Stimulated activated CD4-positive, alpha-beta T cell treated with anti-CD3 and anti-CD28 coated beads, Interleukin-1b, Interleukin-23, amount 100 ng/mL, for 48 hours (primary cell): ENCODE data around the gene NTSR2.

ENCODE experiments used
- DNase-seq: peaks from one replicate; pipeline ENCODE4 v3.0.0-alpha.2; 2020

Gene NTSR2

GRCh38 chr2:11655495-11655894, 14.5 kb downstream of the NTSR2 start:
- no peak for DNase-seq

- DNase-seq: no peak
Measured at GRCh38 chr2:11652553-11652952, 17.4 kb downstream of the NTSR2 start.

GRCh38 chr2:11651856-11652548, 18.0 kb downstream of the NTSR2 start:
- DNase-seq: no peak

DNA sequence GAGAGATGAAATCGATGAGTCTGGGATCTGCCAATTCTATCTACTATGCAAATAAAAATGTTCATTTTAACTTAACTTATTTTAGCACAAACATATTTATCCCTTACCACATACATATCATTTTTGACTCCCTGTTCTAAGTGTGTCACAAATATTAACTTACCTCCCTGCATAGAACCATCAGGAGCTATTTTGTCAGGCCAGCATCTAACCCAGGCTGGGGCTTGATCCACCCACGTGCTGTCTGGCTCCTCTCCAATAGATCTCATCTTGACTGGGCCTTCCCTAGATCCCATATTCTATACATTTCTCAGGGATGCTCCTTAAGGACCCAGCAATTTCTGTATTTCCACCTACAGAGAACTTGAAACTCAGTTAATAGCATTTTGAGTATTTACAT, 20.9 kb downstream of the NTSR2 start:
- no peak for DNase-seq

- no peak for DNase-seq
Measured at GRCh38 chr2:11647834-11648600, 22.0 kb downstream of the NTSR2 start.

DNA sequence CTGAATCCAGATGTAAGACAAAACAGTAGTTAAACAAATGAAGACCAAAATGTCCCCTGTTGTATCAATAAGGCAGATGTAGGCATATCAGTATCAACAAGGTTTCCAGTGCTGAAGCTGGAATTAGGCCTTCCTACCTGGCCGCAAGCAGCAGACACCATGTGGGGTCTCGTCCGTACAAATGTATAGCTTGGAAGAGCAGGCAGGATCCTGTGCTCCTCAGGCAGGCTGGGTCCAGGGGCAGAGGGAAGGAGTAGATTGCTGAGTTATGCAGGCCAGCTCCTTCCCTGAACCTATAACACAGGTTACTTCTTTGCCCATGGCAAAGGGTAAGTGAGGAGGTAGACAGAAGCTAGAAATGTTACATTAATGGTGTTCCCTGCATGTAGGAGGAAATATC, 23.5 kb downstream of the NTSR2 start:
- no peak for DNase-seq

- DNase-seq: no peak
Measured at GRCh38 chr2:11644293-11644692, 25.7 kb downstream of the NTSR2 start.

- DNase-seq: no peak
Measured at GRCh38 chr2:11642972-11643371, 27.0 kb downstream of the NTSR2 start.

DNA sequence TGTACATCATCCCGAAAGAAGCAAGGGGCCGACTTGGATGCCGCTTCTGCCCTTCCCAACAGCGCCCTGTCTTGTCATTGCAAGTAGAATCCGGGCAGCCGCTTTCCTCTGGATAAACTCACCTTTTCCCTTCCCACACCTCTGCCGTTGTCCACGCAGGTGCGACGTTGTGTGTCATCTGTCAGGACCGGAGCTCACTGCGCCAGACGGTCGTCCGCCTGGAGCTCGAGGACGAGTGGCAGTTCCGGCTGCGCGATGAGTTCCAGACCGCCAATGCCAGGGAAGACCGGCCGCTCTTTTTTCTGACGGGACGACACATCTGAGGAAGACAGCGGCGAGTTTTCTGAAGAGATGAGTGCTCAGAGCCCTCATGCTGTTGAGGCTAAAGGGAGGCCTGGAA, 29.9 kb downstream of the NTSR2 start:
- DNase-seq: no peak

DNA sequence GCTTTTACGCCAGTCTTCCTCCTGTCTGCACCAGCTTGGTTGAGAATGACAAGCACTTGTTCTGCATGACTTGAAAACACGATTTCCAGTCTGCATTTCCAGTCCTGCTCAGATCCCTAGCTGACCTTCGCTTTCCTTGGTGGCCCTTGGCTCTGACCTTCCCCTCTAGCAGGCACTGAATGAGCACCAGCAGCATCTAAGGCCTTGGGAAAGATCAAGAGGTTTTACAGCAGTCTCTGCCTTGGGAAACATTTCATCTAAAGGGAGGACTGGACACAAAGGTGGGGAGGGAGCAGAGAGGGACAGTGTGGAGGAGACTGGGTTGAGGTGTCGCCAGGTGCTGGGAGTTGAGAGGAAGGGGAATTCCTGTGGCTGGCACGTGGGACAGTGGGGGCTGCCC, 30.5 kb downstream of the NTSR2 start:
- no peak for DNase-seq

DNA sequence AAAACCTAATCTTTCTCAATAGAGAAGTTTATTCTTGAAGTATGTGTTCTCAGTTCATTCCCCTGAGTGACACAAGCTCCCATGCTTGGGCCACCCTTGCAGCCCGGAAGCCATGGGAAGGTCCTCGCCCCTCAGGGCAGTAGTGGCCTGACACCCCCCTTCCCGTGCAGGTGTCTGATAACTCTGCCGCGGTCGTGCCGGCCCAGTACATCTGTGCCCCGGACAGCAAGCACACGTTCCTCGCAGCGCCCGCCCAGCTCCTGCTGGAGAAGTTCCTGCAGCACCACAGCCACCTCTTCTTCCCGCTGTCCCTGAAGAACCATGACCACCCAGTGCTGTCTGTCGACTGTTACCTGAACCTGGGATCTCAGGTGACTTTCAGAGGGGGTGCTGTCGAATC, 32.4 kb downstream of the NTSR2 start:
- DNase-seq: no peak

- DNase-seq: no peak
Measured at GRCh38 chr2:11636593-11637295, 33.3 kb downstream of the NTSR2 start.

DNA sequence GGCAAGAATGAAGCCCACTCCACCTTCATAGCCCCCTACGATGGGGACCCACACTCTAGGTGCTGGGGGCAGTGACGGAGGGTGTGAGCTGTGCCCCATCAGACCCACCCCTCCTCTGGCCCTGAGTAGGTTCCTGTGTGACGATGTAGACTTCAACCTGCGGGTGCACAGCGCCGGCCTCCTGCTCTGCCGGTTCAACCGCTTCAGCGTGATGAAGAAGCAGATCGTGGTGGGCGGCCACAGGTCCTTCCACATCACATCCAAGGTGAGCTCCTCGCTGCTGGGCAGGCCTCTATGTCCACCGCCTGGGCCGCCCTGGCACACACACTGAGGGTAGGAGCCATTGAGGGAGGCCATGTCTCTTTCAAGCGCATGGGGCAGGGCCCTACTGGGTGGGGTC, 34.9 kb downstream of the NTSR2 start:
- DNase-seq: no peak

- DNase-seq: no peak
Measured at GRCh38 chr2:11634584-11634983, 35.4 kb downstream of the NTSR2 start.

DNA sequence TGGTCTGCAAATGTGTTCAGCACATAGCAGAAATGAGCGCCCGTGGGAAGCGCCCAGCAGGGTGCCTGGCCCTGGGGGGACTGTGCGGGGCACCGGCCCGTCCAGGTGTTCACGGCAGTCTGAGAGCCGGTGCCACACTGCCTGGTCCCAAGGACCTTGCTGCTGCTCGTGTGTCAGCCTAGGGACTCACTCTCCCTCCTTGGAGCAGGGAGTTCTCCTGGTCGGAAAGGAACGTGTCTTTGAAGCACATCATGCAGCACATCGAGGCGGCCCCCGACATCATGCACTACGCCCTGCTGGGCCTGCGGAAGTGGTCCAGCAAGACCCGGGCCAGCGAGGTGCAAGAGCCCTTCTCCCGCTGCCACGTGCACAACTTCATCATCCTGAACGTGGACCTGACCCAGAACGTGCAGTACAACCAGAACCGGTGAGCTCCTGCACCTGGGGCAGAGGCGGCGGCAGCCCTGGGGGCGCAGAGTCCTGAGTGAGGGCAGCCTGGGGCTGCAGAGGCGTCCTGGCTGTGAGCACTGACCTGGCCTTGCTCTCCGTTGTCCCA, 36.0 kb downstream of the NTSR2 start:
- no peak for DNase-seq

GRCh38 chr2:11631462-11631861, 38.5 kb downstream of the NTSR2 start:
- DNase-seq: no peak

GRCh38 chr2:11630855-11631254, 39.1 kb downstream of the NTSR2 start:
- no peak for DNase-seq

- DNase-seq: no peak
Measured at GRCh38 chr2:11629851-11630250, 40.1 kb downstream of the NTSR2 start.

DNA sequence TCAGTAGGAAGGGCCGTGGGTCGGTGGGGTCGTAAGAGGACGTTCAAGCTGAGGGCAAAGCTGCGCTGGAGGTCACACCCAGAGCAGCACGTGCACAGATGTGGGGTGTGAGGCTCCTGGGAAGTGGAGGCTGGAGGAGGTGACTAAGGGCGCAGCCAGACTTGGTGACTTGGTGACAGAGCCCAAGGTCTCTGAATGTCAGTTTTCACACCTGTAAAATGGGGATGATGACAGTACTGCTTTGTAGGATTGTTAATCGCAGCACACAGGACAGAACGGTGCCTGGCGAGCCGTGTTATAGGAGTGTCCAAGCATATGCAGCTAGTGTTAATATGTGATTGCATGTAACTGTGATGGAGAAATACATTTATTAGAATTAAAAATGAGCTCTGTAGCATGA, 40.8 kb downstream of the NTSR2 start:
- no peak for DNase-seq

- DNase-seq: no peak
Measured at GRCh38 chr2:11628675-11629074, 41.3 kb downstream of the NTSR2 start.

GRCh38 chr2:11625671-11626070, 44.3 kb downstream of the NTSR2 start:
- DNase-seq: peak; percentile 28

- DNase-seq: no peak
Measured at GRCh38 chr2:11624893-11625292, 45.1 kb downstream of the NTSR2 start.

GRCh38 chr2:11622611-11623010, 47.4 kb downstream of the NTSR2 start:
- DNase-seq: no peak

GRCh38 chr2:11621410-11621809, 48.6 kb downstream of the NTSR2 start:
- no peak for DNase-seq
